ENCODE results near the gene CACNA1S.

- TF ChIP-seq, protein P1, sequence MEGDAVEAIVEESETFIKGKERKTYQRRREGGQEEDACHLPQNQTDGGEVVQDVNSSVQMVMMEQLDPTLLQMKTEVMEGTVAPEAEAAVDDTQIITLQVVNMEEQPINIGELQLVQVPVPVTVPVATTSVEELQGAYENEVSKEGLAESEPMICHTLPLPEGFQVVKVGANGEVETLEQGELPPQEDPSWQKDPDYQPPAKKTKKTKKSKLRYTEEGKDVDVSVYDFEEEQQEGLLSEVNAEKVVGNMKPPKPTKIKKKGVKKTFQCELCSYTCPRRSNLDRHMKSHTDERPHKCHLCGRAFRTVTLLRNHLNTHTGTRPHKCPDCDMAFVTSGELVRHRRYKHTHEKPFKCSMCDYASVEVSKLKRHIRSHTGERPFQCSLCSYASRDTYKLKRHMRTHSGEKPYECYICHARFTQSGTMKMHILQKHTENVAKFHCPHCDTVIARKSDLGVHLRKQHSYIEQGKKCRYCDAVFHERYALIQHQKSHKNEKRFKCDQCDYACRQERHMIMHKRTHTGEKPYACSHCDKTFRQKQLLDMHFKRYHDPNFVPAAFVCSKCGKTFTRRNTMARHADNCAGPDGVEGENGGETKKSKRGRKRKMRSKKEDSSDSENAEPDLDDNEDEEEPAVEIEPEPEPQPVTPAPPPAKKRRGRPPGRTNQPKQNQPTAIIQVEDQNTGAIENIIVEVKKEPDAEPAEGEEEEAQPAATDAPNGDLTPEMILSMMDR (IDR thresholded peaks at IDR 0.05 in 8 of 11, conservative IDR thresholded peaks at IDR 0.05 in 3 of 11): no peak
- no peak for TF ChIP-seq POLR2AphosphoS5 (IDR thresholded peaks at IDR 0.05)
- no peak for TF ChIP-seq POLR2A (IDR thresholded peaks at IDR 0.05)
These were observed 14.2 kb upstream of the CACNA1S start for GRCh38 chr1:201126463-201126831.
